ENCODE data around the gene RAD51AP2.

Gene RAD51AP2

DNA sequence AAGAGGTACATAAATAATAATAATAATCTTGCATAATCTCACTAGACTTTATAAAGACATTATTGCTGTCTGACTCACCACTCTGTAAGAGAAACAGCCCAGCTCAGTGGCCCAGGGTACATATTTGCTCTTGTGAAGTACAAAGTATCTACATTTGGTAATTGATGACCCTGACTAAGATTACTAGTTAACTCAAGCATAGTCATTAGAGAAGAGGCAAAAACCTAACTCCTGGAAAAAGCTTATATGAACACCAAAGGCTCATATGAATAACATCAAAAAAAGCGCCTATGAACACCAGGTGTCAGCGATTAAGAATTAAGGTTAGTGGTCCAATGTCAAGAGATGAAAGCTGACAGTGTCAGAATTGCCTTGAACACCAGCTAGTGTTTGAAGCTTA lies 38.4 kb downstream of the RAD51AP2 start:
- H3K27me3 ChIP-seq (ENCODE audit: insufficient read depth, poor library complexity, severe bottlenecking): no peaks in the 10 kb centered on the region
- no peak overlapping the region for H3K4me3 ChIP-seq (replicated peaks; ENCODE audit: insufficient read depth, low read length)
- no peak for TF ChIP-seq SPI1 (IDR thresholded peaks at IDR 0.05; ENCODE audit: borderline replicate concordance, low read depth)
- TF ChIP-seq POLR2AphosphoS5 (IDR thresholded peaks at IDR 0.05; ENCODE audit: low read depth): no peak
- TF ChIP-seq GABPA (IDR thresholded peaks at IDR 0.05; ENCODE audit: low read depth): no peak
- TF ChIP-seq, protein P1, sequence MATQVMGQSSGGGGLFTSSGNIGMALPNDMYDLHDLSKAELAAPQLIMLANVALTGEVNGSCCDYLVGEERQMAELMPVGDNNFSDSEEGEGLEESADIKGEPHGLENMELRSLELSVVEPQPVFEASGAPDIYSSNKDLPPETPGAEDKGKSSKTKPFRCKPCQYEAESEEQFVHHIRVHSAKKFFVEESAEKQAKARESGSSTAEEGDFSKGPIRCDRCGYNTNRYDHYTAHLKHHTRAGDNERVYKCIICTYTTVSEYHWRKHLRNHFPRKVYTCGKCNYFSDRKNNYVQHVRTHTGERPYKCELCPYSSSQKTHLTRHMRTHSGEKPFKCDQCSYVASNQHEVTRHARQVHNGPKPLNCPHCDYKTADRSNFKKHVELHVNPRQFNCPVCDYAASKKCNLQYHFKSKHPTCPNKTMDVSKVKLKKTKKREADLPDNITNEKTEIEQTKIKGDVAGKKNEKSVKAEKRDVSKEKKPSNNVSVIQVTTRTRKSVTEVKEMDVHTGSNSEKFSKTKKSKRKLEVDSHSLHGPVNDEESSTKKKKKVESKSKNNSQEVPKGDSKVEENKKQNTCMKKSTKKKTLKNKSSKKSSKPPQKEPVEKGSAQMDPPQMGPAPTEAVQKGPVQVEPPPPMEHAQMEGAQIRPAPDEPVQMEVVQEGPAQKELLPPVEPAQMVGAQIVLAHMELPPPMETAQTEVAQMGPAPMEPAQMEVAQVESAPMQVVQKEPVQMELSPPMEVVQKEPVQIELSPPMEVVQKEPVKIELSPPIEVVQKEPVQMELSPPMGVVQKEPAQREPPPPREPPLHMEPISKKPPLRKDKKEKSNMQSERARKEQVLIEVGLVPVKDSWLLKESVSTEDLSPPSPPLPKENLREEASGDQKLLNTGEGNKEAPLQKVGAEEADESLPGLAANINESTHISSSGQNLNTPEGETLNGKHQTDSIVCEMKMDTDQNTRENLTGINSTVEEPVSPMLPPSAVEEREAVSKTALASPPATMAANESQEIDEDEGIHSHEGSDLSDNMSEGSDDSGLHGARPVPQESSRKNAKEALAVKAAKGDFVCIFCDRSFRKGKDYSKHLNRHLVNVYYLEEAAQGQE (IDR thresholded peaks at IDR 0.05; ENCODE audit: insufficient replicate concordance, low read depth): no peak
- TF ChIP-seq, protein P2, sequence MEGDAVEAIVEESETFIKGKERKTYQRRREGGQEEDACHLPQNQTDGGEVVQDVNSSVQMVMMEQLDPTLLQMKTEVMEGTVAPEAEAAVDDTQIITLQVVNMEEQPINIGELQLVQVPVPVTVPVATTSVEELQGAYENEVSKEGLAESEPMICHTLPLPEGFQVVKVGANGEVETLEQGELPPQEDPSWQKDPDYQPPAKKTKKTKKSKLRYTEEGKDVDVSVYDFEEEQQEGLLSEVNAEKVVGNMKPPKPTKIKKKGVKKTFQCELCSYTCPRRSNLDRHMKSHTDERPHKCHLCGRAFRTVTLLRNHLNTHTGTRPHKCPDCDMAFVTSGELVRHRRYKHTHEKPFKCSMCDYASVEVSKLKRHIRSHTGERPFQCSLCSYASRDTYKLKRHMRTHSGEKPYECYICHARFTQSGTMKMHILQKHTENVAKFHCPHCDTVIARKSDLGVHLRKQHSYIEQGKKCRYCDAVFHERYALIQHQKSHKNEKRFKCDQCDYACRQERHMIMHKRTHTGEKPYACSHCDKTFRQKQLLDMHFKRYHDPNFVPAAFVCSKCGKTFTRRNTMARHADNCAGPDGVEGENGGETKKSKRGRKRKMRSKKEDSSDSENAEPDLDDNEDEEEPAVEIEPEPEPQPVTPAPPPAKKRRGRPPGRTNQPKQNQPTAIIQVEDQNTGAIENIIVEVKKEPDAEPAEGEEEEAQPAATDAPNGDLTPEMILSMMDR (IDR thresholded peaks at IDR 0.05; ENCODE audit: insufficient read depth, low read length): no peak
- no peak overlapping the region for H3K27ac ChIP-seq (replicated peaks)
- DNase-seq (ENCODE audit: low read depth in 1 of 2, low spot score in 1 of 2): no peak

DNA sequence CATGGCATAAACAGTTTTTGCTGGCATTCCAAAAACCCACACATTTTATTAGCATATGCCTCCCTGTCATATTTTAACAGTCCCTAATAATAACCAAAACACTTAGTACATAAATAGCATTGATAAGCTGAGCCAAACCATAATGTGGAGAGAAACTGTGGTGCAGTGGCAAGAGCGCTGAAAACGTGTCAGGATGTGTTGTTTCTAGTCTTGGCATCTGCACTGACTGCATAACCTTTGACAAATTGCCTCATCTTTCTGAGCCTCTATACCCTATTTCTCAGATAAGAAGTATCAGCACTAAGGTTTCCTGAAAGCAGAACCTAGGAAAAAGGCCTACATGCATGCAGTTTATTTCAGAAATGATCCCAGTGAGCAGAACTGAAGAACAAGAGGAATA lies 41.4 kb downstream of the RAD51AP2 start:
- Histone ChIP-seq H3K27me3 (ENCODE audit: insufficient read depth, poor library complexity, severe bottlenecking) (no peaks in the 10 kb centered on the region), H3K4me3 (replicated peaks; ENCODE audit: insufficient read depth, low read length) (no peak overlapping the region), H3K27ac (replicated peaks) (no peak overlapping the region)
- TF ChIP-seq, protein P1 (IDR thresholded peaks at IDR 0.05; ENCODE audit: insufficient replicate concordance, low read depth): no peak
- TF ChIP-seq POLR2AphosphoS5 (IDR thresholded peaks at IDR 0.05; ENCODE audit: low read depth) (no peak), SPI1 (IDR thresholded peaks at IDR 0.05; ENCODE audit: borderline replicate concordance, low read depth) (no peak), GABPA (IDR thresholded peaks at IDR 0.05; ENCODE audit: low read depth) (no peak)
- TF ChIP-seq, protein P2 (IDR thresholded peaks at IDR 0.05; ENCODE audit: insufficient read depth, low read length): no peak
- no peak for DNase-seq (ENCODE audit: low read depth in 1 of 2, low spot score in 1 of 2)

DNA sequence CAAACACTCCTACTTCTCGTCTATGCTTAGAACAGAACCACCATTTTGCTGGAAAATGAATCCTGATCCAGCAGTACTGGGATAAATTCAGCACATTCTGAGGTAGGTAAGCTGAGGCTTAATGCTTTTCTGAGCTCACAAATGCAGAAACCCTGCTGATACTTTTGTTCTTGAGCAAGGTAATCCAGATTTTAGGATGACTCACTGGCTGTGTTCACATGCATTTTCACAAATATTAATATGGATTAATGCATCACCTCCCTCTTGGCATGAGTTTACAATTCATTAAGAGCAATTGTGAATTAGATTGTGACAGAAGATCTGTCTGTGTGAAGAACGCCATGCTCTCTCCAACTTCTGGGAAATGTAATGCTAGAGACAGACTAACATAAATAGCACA lies 42.2 kb downstream of the RAD51AP2 start:
- Histone ChIP-seq H3K27me3 (ENCODE audit: insufficient read depth, poor library complexity, severe bottlenecking) (no peaks in the 10 kb centered on the region), H3K27ac (replicated peaks) (no peak overlapping the region), H3K4me3 (replicated peaks; ENCODE audit: insufficient read depth, low read length) (no peak overlapping the region)
- TF ChIP-seq POLR2AphosphoS5 (IDR thresholded peaks at IDR 0.05; ENCODE audit: low read depth) (no peak), GABPA (IDR thresholded peaks at IDR 0.05; ENCODE audit: low read depth) (no peak), SPI1 (IDR thresholded peaks at IDR 0.05; ENCODE audit: borderline replicate concordance, low read depth) (no peak)
- TF ChIP-seq, protein P1 (IDR thresholded peaks at IDR 0.05; ENCODE audit: insufficient replicate concordance, low read depth): no peak
- TF ChIP-seq, protein P2 (IDR thresholded peaks at IDR 0.05; ENCODE audit: insufficient read depth, low read length): no peak
- DNase-seq (ENCODE audit: low read depth in 1 of 2, low spot score in 1 of 2): no peak

Data from HL-60 (cell line).